ENCODE measurements around the gene MOB3C.

DNA sequence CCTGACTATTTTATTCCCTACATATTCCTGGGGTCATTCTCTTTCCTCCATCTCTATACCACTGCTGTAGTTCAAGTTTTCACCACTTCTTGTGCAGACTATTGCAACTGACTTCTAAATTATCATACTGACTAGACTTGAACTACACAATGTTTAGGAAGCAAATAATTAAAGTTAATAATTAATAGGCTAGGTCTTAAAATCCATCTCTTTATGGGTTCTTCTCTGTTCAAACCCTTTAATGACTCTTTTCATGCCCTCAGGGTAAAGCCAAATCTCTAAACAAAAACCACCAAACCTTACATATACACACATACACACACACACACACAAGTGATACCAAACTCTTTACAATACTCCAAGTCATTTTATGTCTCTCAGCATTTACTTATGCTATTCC lies 22.3 kb upstream of the MOB3C start:
- TF ChIP-seq POLR2A (IDR thresholded peaks at IDR 0.05): no peak
- TF ChIP-seq, protein P1, sequence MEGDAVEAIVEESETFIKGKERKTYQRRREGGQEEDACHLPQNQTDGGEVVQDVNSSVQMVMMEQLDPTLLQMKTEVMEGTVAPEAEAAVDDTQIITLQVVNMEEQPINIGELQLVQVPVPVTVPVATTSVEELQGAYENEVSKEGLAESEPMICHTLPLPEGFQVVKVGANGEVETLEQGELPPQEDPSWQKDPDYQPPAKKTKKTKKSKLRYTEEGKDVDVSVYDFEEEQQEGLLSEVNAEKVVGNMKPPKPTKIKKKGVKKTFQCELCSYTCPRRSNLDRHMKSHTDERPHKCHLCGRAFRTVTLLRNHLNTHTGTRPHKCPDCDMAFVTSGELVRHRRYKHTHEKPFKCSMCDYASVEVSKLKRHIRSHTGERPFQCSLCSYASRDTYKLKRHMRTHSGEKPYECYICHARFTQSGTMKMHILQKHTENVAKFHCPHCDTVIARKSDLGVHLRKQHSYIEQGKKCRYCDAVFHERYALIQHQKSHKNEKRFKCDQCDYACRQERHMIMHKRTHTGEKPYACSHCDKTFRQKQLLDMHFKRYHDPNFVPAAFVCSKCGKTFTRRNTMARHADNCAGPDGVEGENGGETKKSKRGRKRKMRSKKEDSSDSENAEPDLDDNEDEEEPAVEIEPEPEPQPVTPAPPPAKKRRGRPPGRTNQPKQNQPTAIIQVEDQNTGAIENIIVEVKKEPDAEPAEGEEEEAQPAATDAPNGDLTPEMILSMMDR (IDR thresholded peaks at IDR 0.05): no peak

Data from breast epithelium (tissue), 3 donors.